ENCODE measurements around the gene DCUN1D5.

GRCh38 chr11:103076361-103076760 is 15.6 kb downstream of the DCUN1D5 start:
- TF ChIP-seq CTCF (IDR thresholded peaks at IDR 0.05), result no peak
- no peak for TF ChIP-seq POLR2A (IDR thresholded peaks at IDR 0.05)

Data from adrenal gland (tissue), 5 donors.